Activated naive CD4-positive, alpha-beta T cell treated with anti-CD3 and anti-CD28 coated beads, Interleukin-2, amount 50 U/mL, for 24 hours (primary cell): ENCODE data around the gene C2CD4C.
"Not testable (repeated sequence)": the region's sequence is repeated elsewhere in the genome, so short reads cannot be mapped to it uniquely, and the experiment has no call there.

Experiments used
- H3K27ac Mint-ChIP-seq: one replicate; pipeline ENCODE4 v1.8.0; 2021; ENCODE audit warnings: mild to moderate bottlenecking, mixed read lengths
- H3K27me3 Mint-ChIP-seq: one replicate; pipeline ENCODE4 v1.8.0; 2021; ENCODE audit warnings: mixed read lengths
- H3K36me3 Mint-ChIP-seq: one replicate; pipeline ENCODE4 v1.8.0; 2021; ENCODE audit warnings: mixed read lengths
- H3K4me1 Mint-ChIP-seq: one replicate; pipeline ENCODE4 v1.8.0; 2021; ENCODE audit warnings: mixed read lengths
- H3K4me3 Mint-ChIP-seq: one replicate; pipeline ENCODE4 v1.8.0; 2021; ENCODE audit warnings: mild to moderate bottlenecking, mixed read lengths
- H3K9me3 Mint-ChIP-seq: one replicate; pipeline ENCODE4 v1.8.0; 2021; ENCODE audit warnings: mixed read lengths

C2CD4C gene

DNA sequence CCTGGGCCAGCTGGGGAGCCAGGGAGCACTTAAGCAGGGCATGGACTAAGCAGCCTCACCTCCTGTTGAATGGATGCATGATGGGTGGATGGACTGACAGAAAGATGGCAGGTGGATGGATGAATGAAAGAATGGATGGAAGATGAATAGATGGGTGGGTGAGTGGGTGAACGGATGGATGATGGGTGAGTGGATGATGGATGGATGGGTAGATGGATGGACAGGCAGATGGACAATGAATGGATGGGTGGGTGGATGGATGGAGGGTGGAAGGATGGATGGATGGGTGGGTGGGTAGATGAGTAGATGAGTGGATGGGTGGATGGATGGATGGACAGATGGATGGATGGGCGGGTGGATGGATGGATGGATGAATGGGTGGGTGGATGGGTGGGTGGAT, 33.1 kb upstream of the C2CD4C start:
- no peak overlapping the region for H3K4me3 Mint-ChIP-seq
- H3K36me3 Mint-ChIP-seq = no peaks in the 10 kb centered on the region
- H3K4me1 Mint-ChIP-seq = no peaks in the 10 kb centered on the region
- peaks cover 16% of the 10 kb centered on the region for H3K27me3 Mint-ChIP-seq
- no peak overlapping the region for H3K27ac Mint-ChIP-seq
- H3K9me3 Mint-ChIP-seq = no peaks in the 10 kb centered on the region

DNA sequence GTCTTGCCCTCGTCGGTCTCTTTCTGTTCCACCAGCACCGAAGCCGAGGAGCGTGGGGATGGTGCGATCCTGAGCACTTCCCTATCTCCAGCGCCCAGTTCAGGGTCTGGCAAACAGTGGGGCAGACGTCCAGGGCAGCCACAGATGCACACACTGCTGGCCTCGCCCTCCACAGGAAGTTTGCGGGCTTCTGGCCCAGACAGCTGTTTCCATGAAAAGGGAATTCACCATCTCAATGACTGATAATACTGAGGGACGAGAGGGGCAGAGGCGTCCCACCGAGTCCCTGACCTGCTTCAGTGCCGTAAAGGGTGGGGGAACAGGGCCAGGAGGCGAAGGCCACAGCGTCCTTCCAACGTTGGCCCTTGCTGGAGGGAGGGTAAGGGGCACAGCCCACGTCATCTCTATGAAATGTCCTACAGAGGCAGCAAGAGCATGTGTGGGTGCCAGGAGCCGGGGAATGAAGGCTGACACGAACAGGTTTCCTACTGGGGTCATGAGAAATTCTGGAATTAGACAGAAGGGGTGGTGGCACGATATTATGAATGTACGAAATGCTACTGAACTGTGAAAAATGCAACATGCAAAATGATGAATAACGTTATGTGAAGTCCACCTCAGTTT, 32.4 kb upstream of the C2CD4C start:
- Mint-ChIP-seq H3K27ac (no peak overlapping the region), H3K9me3 (no peaks in the 10 kb centered on the region), H3K4me3 (no peak overlapping the region), H3K4me1 (no peaks in the 10 kb centered on the region), H3K27me3 (peaks cover 17% of the 10 kb centered on the region), H3K36me3 (no peaks in the 10 kb centered on the region)

DNA sequence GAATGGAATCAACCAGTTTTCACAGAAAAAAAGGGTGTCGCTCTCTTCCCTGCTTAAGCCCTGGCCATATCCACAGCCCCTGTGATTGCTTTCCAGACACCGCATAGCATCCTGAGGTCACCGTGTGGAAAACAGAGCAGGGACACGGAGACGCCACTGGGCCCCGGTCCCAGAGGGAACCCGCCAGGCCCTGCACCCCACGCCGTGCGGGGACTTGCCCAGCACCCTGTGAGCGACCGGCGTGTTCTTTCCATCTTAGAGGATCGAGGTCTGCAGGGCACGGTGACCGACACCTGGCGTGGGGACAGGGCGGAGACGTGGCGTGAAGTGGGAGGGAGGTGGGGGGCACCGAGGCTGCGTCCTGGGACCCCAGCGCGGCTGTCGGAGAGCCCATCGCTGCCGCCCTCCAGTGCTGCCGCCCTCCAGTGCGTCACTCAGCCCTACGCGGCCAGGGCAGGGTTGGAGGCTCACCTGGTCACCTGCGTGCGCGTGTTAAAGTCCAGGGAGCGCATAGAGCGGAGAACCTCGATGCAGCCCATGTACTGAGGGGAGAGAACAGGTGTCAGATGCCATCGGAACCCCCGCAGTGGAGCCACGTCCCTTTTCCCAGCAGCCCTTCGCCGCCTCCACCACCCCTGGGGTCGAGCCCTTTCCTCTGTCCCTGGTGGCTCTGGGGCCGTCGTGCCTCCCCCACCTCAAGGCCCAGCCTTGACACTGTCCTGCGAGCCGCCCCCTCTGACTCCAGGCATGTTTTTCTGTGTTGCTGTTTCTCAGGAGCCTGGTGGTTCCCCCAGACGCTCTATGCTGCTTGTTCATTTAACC, 31.7 kb upstream of the C2CD4C start:
- Mint-ChIP-seq H3K36me3 (no peaks in the 10 kb centered on the region), H3K4me3 (no peak overlapping the region), H3K27ac (no peak overlapping the region), H3K9me3 (no peaks in the 10 kb centered on the region), H3K27me3 (peaks cover 17% of the 10 kb centered on the region), H3K4me1 (no peaks in the 10 kb centered on the region)

DNA sequence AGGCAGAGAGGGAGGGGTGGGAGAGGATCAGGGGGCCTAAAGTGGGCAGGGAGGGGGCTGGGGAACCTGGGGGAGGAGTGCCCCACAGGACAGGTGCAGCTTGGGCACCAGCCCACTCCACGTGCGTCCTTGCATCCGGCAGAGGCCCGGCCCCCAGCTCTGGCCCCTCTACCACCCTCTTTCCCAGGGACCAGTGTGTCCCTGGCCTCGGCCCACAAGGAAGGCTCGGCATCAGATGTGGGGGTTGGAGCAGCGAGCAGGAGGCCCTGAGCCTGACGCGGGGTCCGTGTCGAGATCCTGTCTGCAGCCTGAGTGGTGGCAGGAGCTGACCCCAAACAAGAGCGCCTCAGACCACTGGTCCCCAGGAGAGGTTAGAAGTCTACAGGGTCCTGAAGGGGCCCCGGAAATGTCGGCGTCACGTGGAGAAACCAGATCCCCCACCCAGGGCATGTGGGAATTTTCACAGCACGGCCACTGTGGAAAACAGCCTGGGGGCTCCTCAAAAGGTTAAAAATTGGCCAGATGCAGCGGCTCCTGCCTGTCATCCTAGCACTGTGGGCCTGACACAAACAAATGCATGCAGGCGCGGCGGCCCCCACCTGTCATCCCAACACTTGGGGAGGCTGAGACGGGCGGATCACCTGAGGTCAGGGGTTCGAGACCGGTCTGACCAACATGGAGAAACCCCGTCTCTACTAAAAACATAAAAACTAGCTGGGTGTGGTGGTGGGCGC, 30.4 kb upstream of the C2CD4C start:
- Mint-ChIP-seq H3K9me3 (no peaks in the 10 kb centered on the region), H3K27me3 (peaks cover 19% of the 10 kb centered on the region), H3K36me3 (no peaks in the 10 kb centered on the region), H3K4me1 (no peaks in the 10 kb centered on the region), H3K27ac (no peak overlapping the region), H3K4me3 (no peak overlapping the region)

- Mint-ChIP-seq H3K27ac (no peak overlapping the region), H3K4me3 (no peak overlapping the region), H3K4me1 (no peaks in the 10 kb centered on the region), H3K27me3 (peaks cover 19% of the 10 kb centered on the region), H3K36me3 (no peaks in the 10 kb centered on the region), H3K9me3 (no peaks in the 10 kb centered on the region)
Measured at GRCh38 chr19:438416-438958, 29.5 kb upstream of the C2CD4C start.

DNA sequence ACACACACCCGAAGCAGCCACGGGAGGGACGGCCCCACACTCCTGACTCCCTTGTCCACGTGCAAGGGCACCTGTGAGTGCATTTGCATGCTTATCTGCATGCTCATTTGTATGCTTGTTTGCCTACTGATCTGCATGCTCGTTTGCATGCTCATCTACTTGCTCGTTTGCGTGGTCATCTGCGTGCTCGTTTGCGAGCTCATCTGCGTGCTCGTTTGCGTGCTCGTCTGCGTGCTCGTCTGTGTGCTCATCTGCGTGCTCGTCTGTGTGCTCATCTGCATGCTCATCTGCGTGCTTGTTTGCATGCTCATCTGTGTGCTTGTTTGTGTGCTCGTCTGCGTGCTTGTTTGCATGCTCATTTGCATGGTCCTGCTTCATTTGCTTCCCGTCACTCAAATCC, 28.1 kb upstream of the C2CD4C start:
- no peak overlapping the region for H3K27ac Mint-ChIP-seq
- no peaks in the 10 kb centered on the region for H3K9me3 Mint-ChIP-seq
- no peaks in the 10 kb centered on the region for H3K36me3 Mint-ChIP-seq
- H3K4me1 Mint-ChIP-seq = no peaks in the 10 kb centered on the region
- H3K27me3 Mint-ChIP-seq = peaks cover 19% of the 10 kb centered on the region
- H3K4me3 Mint-ChIP-seq = no peak overlapping the region

DNA sequence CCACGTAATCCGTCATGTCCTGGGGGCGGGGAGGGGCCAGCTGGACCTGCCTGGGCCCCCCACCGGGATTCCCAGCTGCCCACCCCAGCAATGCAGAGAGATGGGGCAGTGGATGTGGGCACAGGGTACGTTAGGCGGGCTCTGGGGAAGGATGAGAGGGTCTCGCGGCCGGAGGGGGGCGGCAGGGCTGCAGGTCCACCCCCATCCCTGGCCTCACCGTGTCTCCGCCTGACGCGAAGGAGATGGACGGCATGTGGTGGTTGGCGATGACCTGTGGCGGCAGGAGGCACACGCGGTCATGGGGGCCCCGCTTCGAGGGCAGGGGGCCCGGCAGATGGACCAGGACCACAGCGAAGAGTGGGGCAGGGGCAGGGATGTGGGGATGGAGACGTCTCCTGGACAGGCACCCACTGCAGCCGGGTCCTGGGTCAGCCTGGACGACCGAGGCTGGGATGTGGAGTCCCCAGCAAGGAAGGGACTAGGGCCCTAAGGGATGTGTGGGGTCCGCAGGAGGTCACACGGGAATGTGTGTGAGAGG, 27.5 kb upstream of the C2CD4C start:
- no peaks in the 10 kb centered on the region for H3K36me3 Mint-ChIP-seq
- no peaks in the 10 kb centered on the region for H3K4me1 Mint-ChIP-seq
- H3K27me3 Mint-ChIP-seq = peaks cover 17% of the 10 kb centered on the region
- H3K4me3 Mint-ChIP-seq = no peak overlapping the region
- no peak overlapping the region for H3K27ac Mint-ChIP-seq
- H3K9me3 Mint-ChIP-seq = no peaks in the 10 kb centered on the region

GRCh38 chr19:435707-436412, 26.9 kb upstream of the C2CD4C start:
- Mint-ChIP-seq H3K27me3 (peaks cover 11% of the 10 kb centered on the region), H3K9me3 (no peaks in the 10 kb centered on the region), H3K27ac (no peak overlapping the region), H3K36me3 (no peaks in the 10 kb centered on the region), H3K4me1 (no peaks in the 10 kb centered on the region), H3K4me3 (no peak overlapping the region)

- Mint-ChIP-seq H3K36me3 (no peaks in the 10 kb centered on the region), H3K9me3 (no peaks in the 10 kb centered on the region), H3K4me1 (no peaks in the 10 kb centered on the region), H3K27ac (no peak overlapping the region), H3K27me3 (peaks cover 11% of the 10 kb centered on the region), H3K4me3 (no peak overlapping the region)
Measured at GRCh38 chr19:435056-435706, 26.2 kb upstream of the C2CD4C start.

DNA sequence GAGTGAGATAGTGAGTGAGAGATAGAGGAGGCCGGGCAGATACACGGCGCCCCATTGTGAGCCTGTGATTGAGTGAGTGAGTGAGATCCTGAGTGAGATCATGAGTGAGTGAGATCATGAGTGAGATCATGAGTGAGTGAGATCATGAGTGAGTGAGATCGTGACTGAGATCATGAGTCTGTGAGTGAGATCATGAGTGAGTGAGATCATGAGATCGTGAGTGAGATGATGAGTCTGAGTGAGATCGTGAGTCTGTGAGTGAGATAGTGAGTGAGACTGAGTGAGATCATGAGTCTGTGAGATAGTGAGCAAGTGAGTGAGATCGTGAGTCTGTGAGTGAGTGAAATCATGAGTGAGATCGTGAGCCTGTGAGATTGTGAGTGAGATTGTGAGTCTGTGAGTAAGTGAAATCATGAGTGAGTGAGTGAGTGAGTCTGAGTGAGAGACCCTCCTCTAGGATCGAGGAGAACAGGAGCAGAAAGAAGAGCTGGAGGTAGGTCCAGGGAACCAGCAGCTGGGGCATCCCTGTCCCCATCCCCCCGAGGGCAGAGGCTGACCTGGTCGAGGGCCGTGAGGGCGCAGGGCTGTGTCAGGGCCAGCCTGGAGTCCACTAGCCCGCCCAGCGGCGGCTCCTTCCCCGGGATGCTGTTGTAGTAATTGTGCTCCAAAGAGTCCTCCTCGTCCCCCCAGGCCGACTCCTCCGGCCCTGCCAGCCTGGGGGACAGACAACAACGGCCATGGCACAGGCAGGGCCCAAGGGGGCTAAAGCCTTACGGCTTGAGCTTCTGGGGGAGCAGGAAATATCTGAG, 25.4 kb upstream of the C2CD4C start:
- Mint-ChIP-seq H3K27me3 (peaks cover 10% of the 10 kb centered on the region), H3K9me3 (no peaks in the 10 kb centered on the region), H3K27ac (no peak overlapping the region), H3K36me3 (no peaks in the 10 kb centered on the region), H3K4me1 (no peaks in the 10 kb centered on the region), H3K4me3 (no peak overlapping the region)

DNA sequence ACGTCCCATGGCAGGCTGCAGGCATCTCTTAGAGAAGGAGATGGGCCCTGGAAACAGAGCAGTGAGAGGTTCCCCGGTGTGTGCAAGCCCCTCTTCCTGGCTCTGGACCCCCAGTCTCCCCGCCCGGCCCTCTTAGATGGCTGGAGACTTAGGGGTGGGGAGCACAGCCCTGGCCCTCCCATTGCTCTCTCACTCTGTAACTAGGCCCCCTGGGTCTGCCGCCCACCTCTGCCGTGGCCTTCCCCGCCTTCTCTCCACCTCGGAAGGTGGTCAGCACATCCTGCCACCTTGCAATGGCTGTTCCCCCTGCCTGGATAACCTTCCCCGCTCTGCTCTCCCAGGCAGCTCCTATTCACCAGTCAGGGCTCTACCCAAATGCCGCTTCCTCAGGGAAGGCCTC, 21.8 kb upstream of the C2CD4C start:
- Mint-ChIP-seq H3K27ac (no peak overlapping the region), H3K4me1 (no peaks in the 10 kb centered on the region)

DNA sequence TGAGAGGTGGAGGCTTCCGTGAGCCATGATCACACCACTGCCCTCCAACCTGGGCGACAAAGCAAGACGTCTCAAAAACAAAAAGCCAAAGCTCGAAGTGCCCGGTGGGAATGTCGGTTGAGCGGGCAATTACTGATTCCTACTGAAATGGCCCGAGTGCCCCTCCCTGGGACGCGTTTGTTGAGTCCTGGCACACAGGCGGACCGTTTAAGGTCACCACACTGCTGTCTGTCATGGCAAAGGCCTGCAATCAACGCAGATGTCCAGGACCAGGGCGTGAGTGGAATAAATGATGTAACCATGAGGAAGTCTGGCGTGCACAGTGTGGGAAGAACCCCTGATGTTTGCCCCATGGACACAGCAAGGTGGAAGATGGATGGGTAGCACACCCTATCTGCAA, 19.2 kb upstream of the C2CD4C start:
- H3K36me3 Mint-ChIP-seq = no peaks in the 10 kb centered on the region
- no peak overlapping the region for H3K4me3 Mint-ChIP-seq
- H3K9me3 Mint-ChIP-seq = no peaks in the 10 kb centered on the region
- H3K27me3 Mint-ChIP-seq = peaks cover 2% of the 10 kb centered on the region
- no peak overlapping the region for H3K27ac Mint-ChIP-seq
- H3K4me1 Mint-ChIP-seq = no peaks in the 10 kb centered on the region

More for the DNA sequence above, 21.8 kb upstream of the C2CD4C start:
- Mint-ChIP-seq H3K9me3 (no peaks in the 10 kb centered on the region), H3K4me3 (no peak overlapping the region), H3K27me3 (peaks cover 2% of the 10 kb centered on the region), H3K36me3 (no peaks in the 10 kb centered on the region)

DNA sequence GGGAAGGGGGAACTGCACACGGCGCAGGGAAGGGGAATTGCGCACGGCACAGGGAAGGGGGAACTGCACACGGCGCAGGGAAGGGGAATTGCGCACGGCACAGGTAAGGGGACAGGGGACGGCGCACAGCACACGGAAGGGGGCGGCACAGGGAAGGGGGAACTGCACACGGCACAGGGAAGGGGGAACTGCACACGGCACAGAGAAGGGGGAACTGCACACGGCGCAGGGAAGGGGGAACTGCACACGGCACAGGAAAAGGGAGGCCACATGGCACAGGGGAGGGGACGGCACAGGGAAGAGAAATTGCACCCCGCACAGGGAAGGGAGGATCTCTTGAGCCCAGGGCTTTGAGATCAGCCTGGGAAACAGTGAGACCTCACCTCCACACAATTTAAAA, 18.7 kb upstream of the C2CD4C start:
- not testable (repeated sequence) for H3K4me3 Mint-ChIP-seq, H3K27ac Mint-ChIP-seq, H3K36me3 Mint-ChIP-seq, H3K4me1 Mint-ChIP-seq, H3K27me3 Mint-ChIP-seq, H3K9me3 Mint-ChIP-seq

GRCh38 chr19:426725-427445, 17.9 kb upstream of the C2CD4C start:
- Mint-ChIP-seq H3K36me3 (no peaks in the 10 kb centered on the region), H3K27ac (no peak overlapping the region), H3K4me1 (no peaks in the 10 kb centered on the region), H3K27me3 (peaks cover 2% of the 10 kb centered on the region), H3K4me3 (no peak overlapping the region), H3K9me3 (no peaks in the 10 kb centered on the region)
